ENCODE data around the gene GYPC.
"Not testable (repeated sequence)": the region's sequence is repeated elsewhere in the genome, so short reads cannot be mapped to it uniquely, and the experiment has no call there.

Gene GYPC

DNA sequence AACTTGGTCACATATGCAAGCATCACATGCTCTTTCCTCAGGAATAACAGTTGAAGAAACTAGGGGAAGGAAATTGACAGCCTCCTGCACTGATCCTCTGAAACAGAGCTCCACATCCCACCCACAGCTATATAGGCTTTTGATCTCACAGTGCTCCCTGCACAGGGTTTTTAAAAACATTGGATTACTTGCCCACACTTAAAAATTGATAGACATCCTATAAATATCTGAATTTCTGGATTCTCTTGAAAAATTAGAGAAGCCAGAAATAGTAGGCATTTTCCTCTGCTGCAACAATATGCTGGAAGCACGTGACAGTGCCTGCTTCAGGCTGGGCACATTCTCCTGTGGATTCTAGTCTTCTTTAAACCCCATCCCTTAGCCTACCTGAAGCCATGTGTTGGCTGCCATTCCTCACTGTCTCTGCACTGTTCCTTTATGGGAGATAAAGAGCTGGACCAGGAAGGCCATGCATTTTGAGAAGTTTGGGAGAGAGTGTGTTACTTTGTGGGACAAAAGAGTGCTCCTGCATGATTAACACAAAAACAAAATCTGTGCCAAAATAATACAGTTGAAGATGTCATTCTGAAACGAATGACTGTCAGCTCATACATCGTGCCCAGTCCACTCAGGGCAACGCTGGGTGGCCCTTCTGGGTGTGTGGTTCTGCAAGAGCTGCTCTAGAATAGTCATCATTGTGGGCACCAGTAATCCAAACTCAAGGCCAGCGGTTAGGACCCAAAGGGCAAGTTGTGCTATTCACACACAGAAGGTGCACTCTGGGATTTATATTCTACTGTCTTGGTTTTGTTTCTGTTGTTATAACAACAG lies 59.8 kb downstream of the GYPC start:
- Histone ChIP-seq H3K36me3 (no peaks in the 10 kb centered on the region), H3K4me1 (no peaks in the 10 kb centered on the region), H3K9me3 (no peaks in the 10 kb centered on the region), H3K4me3 (ENCODE audit: low read depth, low read length) (no peak overlapping the region), H3K27me3 (no peaks in the 10 kb centered on the region)
- TF ChIP-seq, protein P1, sequence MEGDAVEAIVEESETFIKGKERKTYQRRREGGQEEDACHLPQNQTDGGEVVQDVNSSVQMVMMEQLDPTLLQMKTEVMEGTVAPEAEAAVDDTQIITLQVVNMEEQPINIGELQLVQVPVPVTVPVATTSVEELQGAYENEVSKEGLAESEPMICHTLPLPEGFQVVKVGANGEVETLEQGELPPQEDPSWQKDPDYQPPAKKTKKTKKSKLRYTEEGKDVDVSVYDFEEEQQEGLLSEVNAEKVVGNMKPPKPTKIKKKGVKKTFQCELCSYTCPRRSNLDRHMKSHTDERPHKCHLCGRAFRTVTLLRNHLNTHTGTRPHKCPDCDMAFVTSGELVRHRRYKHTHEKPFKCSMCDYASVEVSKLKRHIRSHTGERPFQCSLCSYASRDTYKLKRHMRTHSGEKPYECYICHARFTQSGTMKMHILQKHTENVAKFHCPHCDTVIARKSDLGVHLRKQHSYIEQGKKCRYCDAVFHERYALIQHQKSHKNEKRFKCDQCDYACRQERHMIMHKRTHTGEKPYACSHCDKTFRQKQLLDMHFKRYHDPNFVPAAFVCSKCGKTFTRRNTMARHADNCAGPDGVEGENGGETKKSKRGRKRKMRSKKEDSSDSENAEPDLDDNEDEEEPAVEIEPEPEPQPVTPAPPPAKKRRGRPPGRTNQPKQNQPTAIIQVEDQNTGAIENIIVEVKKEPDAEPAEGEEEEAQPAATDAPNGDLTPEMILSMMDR (IDR thresholded peaks at IDR 0.05; ENCODE audit: low read depth, low read length), result no peak
- no peak for DNase-seq

- not testable (repeated sequence) for H3K4me1 ChIP-seq; H3K4me3 ChIP-seq (ENCODE audit: low read depth, low read length); DNase-seq; H3K36me3 ChIP-seq; H3K9me3 ChIP-seq; H3K27me3 ChIP-seq
Measured at GRCh38 chr2:126717277-126717676, 61.3 kb downstream of the GYPC start.

- Histone ChIP-seq H3K9me3 (no peaks in the 10 kb centered on the region), H3K36me3 (no peaks in the 10 kb centered on the region), H3K4me1 (no peaks in the 10 kb centered on the region), H3K27me3 (no peaks in the 10 kb centered on the region), H3K4me3 (ENCODE audit: low read depth, low read length) (no peak overlapping the region)
- DNase-seq, result no peak
- TF ChIP-seq, protein P1 (IDR thresholded peaks at IDR 0.05; ENCODE audit: low read depth, low read length), result no peak
Measured at GRCh38 chr2:126717928-126718327, 62.0 kb downstream of the GYPC start.

DNA sequence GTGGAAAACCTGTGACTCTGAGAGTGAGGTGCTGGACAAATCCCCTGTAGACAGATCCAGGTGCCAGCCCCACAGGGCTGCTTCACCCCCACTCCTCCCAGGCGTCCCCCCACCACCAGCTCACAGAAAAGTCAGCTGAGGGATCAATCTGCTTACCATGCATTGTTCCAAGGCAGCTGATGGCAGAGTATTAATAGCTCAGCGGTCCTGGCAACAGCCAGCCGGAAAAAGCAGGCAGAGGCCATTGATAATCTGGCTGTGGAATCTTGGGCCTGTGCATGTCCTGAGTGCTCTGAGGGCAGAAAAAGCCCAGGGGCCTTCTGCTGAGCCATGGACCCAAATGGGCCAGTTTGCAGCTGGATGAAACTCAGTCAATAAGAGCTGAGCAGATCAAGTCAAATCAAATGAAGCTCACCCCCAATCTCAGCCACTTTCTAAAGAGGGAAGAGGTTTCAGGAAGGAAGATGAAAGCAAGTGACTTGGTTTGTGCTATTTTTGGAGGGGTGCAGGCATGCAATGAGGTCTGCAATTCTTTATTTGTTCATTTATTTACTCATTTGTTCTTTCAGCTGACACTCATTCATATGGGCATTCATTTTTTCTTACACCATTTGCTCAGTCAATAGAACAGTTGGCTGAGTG lies 63.4 kb downstream of the GYPC start:
- Histone ChIP-seq H3K36me3 (no peaks in the 10 kb centered on the region), H3K27me3 (no peaks in the 10 kb centered on the region), H3K4me1 (no peaks in the 10 kb centered on the region), H3K9me3 (no peaks in the 10 kb centered on the region), H3K4me3 (ENCODE audit: low read depth, low read length) (no peak overlapping the region)
- TF ChIP-seq, protein P1 (IDR thresholded peaks at IDR 0.05; ENCODE audit: low read depth, low read length), result no peak
- no peak for DNase-seq

DNA sequence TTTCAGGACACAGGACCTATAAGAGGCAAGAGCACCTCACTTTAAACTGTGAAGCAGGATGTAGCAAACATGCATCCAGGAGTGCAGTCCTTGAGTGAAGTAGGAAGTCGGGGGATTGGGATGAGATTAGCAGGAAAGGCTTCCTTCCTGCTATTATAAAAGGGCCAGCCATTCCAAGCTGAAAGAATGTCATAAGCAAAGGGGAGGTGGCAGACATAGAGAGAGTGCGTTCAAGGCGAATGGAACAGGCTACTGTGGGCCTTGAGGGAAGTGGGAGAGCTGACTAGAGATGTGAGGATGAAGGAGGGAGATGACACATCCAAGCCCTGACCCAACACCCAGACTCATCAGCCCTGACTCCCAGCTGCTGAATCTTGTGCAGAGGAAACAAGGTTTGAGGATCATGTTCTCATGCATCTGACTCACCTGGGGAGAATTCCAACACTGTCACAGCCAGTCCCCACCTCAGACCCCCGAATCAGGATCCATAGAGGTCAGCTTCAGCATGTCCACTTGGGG lies 63.9 kb downstream of the GYPC start:
- no peaks in the 10 kb centered on the region for H3K36me3 ChIP-seq
- TF ChIP-seq, protein P1 (IDR thresholded peaks at IDR 0.05; ENCODE audit: low read depth, low read length), result no peak
- DNase-seq, result no peak
- H3K27me3 ChIP-seq, result no peaks in the 10 kb centered on the region
- no peaks in the 10 kb centered on the region for H3K4me1 ChIP-seq
- no peak overlapping the region for H3K4me3 ChIP-seq (ENCODE audit: low read depth, low read length)
- H3K9me3 ChIP-seq, result no peaks in the 10 kb centered on the region

DNA sequence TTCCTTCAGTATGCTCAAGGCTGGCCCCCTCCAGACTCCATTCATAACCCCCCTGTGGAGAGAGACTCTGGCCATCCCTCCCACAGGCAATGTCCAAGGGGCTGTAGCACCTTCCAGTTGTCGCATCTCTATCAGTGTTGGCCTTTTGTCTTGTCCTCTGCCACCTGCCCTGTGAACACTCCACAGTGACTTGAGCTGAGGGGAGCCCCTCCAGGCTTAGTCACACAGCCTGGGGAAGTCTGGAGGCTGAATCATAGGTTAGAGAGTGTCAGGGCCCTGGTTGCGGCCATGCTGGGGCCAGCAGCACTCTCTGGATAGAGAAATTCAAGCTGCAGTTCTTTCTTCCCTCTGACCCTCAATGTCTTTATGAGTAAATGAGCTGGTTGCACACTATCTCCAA lies 64.7 kb downstream of the GYPC start:
- DNase-seq, result no peak
- Histone ChIP-seq H3K36me3 (no peaks in the 10 kb centered on the region), H3K4me1 (no peaks in the 10 kb centered on the region), H3K9me3 (no peaks in the 10 kb centered on the region), H3K4me3 (ENCODE audit: low read depth, low read length) (no peak overlapping the region), H3K27me3 (no peaks in the 10 kb centered on the region)
- TF ChIP-seq, protein P1 (IDR thresholded peaks at IDR 0.05; ENCODE audit: low read depth, low read length), result no peak

Data from BE2C (cell line).